Pancreas (tissue), 10 donors: Measurements from ENCODE around the gene ZNF652. TPM values are rescaled to one million over a fixed set of nuclear protein-coding genes. Genes with fewer than 3 reads are reported as not detected.

ENCODE experiments used
- ATAC-seq, 4 donors: fragments of 200-7000 bp; cut with Tn5 transposase; one replicate each; pipeline versions ENCODE4 v1.8.0 to v1.9.1; 2020; ENCODE audit warnings: mild to moderate bottlenecking in 4 of 4, moderate library complexity in 4 of 4
- DNase-seq, 6 donors: peaks; one replicate each; pipeline ENCODE4 v3.0.0-alpha.2; 2020
- FAIRE-seq: peaks from 2 replicates; lab custom pipeline; 2012; peaks lifted over from hg19 to GRCh38; lab: Jason Lieb, UNC
- H3K27ac ChIP-seq, 4 donors: fragments of 200-600 bp; sonication (generic); 1 replicate in 3 of 4; 2 replicates in 1 of 4; pipeline versions ENCODE4 v1.5.0 to v1.8.0; 2020
- H3K27me3 ChIP-seq, 4 donors: fragments of 200-600 bp; one replicate each; pipeline ENCODE4 v1.8.0; 2021
- H3K36me3 ChIP-seq, 3 donors: fragments of 200-600 bp; sonication (generic) in 1 of 3; one replicate each; pipeline versions ENCODE4 v1.5.0 to v1.8.0; 2020 to 2021
- H3K4me1 ChIP-seq, 3 donors: fragments of 200-600 bp; one replicate each; pipeline ENCODE4 v1.8.0; 2021
- H3K4me3 ChIP-seq, 4 donors: fragments of 200-600 bp; sonication (generic) in 2 of 4; one replicate each; pipeline versions ENCODE4 v1.5.0 to v1.8.0; 2020 to 2021
- H3K9me3 ChIP-seq, 4 donors: fragments of 200-600 bp; one replicate each; pipeline ENCODE4 v1.8.0; 2021
- CTCF ChIP-seq, 4 donors: fragments of 200-600 bp; sonication (generic) in 3 of 4; IDR thresholded peaks; one replicate each; pipeline versions ENCODE4 v1.5.0 to v1.8.0; 2021; ENCODE audit warnings: antibody characterized with exemption in 4 of 4
- WGBS, 2 donors: extraction: QIAGEN DNeasy Blood & Tissue Kit; methylation state at CpG; one replicate each; pipeline ENCODE4 v1.1.7; 2013; 5-methylcytosine and 5-hydroxymethylcytosine counted together
- intact Hi-C, 3 donors: fragments of 100-400 bp; cut with DNase I; formaldehyde crosslinking; loops; one replicate each; pipeline versions ENCODE4 v1.11.1 to v1.14.2; 2022
- polyA plus RNA-seq, 2 donors: library from polyadenylated mRNA; stranded (reverse); fragments of 200-250 nt; gene quantifications; one replicate each; pipeline ENCODE4 v1.2.3, GENCODE V29; 2013
- total RNA-seq, 6 donors: library from RNA; stranded (reverse); fragmentation: NEBNext Ultra II Directional in 4 of 6; extraction: Animal tissue kit (Norgen Biotek cat#: 25700) in 4 of 6; gene quantifications; one replicate each; pipeline versions ENCODE4 v1.2.1 to v1.2.4, GENCODE V29; 2021 to 2023
- donor health status: healthy with polysubstance abuse.
- donor health status: DM: no; HTN: no; CAD: no; lungs with moderate emphysema.
- donor health status: DM: no; HTN: no; CAD: no.
- donor health status: control.
- donor health status: control.
- donor health status: Bipolar disorder and iron deficiency.
- donor health status: DM: yes; HTN: yes; CAD: no.
- donor health status: DM: no; HTN: no; CAD: no.
- donor health status: DM: no; HTN: no; CAD: no.
- donor health status: DM: yes; HTN: yes; CAD: no.

The ZNF652 gene
- total RNA-seq = 10 to 100 TPM; 16.8 to 32.4 (median 22.7) TPM
- polyA plus RNA-seq = 10 to 100 TPM; 17.0 to 18.6 TPM

DNA sequence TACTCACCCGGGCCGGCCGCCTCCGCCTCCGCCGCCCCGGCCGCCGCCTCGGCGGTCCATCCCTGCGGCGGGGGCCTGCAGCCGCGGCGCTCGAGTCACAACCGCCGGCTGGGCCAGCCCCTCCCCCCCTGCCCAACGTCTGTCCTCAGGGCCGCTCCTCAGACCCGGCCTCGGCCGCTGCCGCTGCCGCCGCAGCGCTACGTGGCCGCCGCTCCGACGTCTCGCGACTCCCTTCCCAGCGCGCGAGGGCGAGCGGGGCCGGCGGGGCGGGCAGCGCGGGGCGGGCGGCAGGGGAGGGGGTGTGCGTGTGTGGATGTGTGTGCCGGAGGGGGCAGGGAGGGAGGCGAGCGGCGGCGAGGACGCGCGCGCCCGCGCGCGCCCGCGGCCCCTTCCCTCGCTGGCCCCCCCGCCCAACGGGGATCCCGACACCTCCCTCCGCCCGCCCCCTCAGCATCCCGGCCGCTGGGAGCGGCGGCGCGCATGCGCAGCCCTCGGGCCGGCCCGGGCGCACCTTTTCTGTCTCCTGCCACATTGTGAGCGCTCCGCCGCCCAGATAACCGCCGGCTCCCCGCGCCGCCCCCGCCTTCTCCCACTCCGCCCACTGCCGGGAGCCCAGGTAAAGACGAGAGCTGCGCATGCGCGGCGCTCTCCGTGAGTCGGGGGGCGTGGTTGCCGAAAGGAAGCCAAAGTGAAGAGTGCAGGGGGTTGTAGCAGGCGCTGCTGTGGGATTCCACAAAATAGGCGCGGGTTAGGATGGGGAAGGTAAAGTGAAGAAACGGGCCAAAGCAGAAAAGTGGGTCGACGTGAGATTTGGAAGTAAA, at the start of gene ZNF652:
Gene ZNF652, minus strand, starts transcription at position 349 of the 821 bp plus-strand sequence. CDS start 44,525 bp downstream, outside the sequence.
- Histone ChIP-seq H3K9me3 (no peaks in the 10 kb centered on the region), H3K4me1 (peaks cover 18 to 40% (median 29%) of the 10 kb centered on the region in 3 donors), H3K27ac (peak within 1 kb of the TSS; percentile 70 to 90 (median 86)), H3K36me3 (no peaks in the 10 kb centered on the region), H3K27me3 (no peaks in the 10 kb centered on the region), H3K4me3 (peak within 1 kb of the TSS; percentile 88 to 99 (median 96))
- FAIRE-seq (no peak), ATAC-seq (peak; percentile 87 to 96 (median 93)), DNase-seq (peak; percentile 96 to 100 (median 98))
- WGBS, 2 donors = 0% methylated on average over 44 to 103 of the region's 106 CpGs
- TF ChIP-seq CTCF (IDR thresholded peaks at IDR 0.05) = no peak
- intact Hi-C loops = no loop called here

- intact Hi-C loops = loop anchor here in 1 of 3 donors (5.0 kb wide), 1 partner anchor 143 kb away; no protein-coding TSS in a partner anchor
- Histone ChIP-seq H3K4me3 (no peak overlapping the region), H3K27me3 (no peaks in the 10 kb centered on the region), H3K9me3 (no peaks in the 10 kb centered on the region), H3K36me3 (peaks cover 0 to 62% (median 21%) of the 10 kb centered on the region in 3 donors), H3K27ac (no peak overlapping the region), H3K4me1 (peaks cover 0 to 12% (median 4%) of the 10 kb centered on the region in 3 donors)
- 89 to 92% methylated on average over 14 of the region's 14 CpGs for WGBS, 2 donors
- no peak for DNase-seq
- ATAC-seq = no peak
- no peak for FAIRE-seq
- TF ChIP-seq CTCF (IDR thresholded peaks at IDR 0.05) = no peak
These were observed 47.0 kb upstream of the ZNF652 start for GRCh38 chr17:49409066-49409465.

GRCh38 chr17:49407981-49408501, 46.0 kb upstream of the ZNF652 start:
- DNase-seq = peak; percentile 82 to 94 (median 90)
- intact Hi-C loops = loop anchor here in 1 of 3 donors (5.0 kb wide), 1 partner anchor 144 kb away; no protein-coding TSS in a partner anchor
- H3K36me3 ChIP-seq = peaks cover 0 to 66% (median 21%) of the 10 kb centered on the region in 3 donors
- no peaks in the 10 kb centered on the region for H3K27me3 ChIP-seq
- peak overlapping the region in 2 of 4 donors; percentile 7 to 37 for H3K27ac ChIP-seq
- peaks cover 0 to 6% (median 0%) of the 10 kb centered on the region in 3 donors for H3K4me1 ChIP-seq
- peak; percentile 55 to 63 (median 62) for TF ChIP-seq CTCF (IDR thresholded peaks at IDR 0.05)
- peak; percentile 92 to 99 (median 97) for ATAC-seq
- FAIRE-seq = no peak
- no peak overlapping the region for H3K4me3 ChIP-seq
- 14 to 17% methylated on average over 9 of the region's 9 CpGs for WGBS, 2 donors
- no peaks in the 10 kb centered on the region for H3K9me3 ChIP-seq

DNA sequence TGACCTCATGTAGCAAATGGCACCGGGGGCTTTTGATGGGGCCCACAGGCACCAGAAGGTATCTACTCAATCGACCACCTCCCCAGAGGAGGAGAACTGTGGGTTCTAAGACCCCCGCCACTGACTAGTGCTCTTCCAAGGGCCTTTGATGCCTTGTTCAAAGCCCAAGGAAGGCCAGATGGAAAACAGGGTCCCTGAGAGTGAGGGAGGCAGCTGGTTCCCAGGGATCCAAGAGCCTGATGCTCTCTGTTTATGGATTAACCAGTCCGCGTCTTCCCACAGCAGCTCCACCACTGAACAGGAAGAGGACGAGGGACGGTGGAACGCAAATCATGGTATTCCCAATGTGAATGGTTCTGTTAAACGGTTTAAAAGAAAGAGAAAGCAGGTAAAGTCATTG, 45.0 kb upstream of the ZNF652 start:
- H3K4me1 ChIP-seq = peaks cover 0 to 6% (median 0%) of the 10 kb centered on the region in 3 donors
- ATAC-seq = no peak
- FAIRE-seq = no peak
- intact Hi-C loops = loop anchor here in 1 of 3 donors (5.0 kb wide), 1 partner anchor 145 kb away; no protein-coding TSS in a partner anchor
- 83 to 91% methylated on average over 9 of the region's 9 CpGs for WGBS, 2 donors
- no peak for TF ChIP-seq CTCF (IDR thresholded peaks at IDR 0.05)
- no peak overlapping the region for H3K27ac ChIP-seq
- no peak overlapping the region for H3K4me3 ChIP-seq
- no peaks in the 10 kb centered on the region for H3K9me3 ChIP-seq
- no peaks in the 10 kb centered on the region for H3K27me3 ChIP-seq
- H3K36me3 ChIP-seq = peaks cover 0 to 60% (median 18%) of the 10 kb centered on the region in 3 donors
- no peak for DNase-seq
